GM18505 (cell line): ENCODE data around the gene CGB2.

Experiments used
- ATAC-seq: cut with Tn5 transposase; IDR thresholded peaks from one replicate; pipeline ENCODE4 v1.9.1; 2021; ENCODE audit not compliant: unreplicated experiment
- POLR2A ChIP-seq: IDR thresholded peaks from 4 replicates; pipeline ENCODE4 v1.6.1; 2011; ENCODE audit warnings: borderline replicate concordance; ENCODE audit not compliant: insufficient read depth, insufficient read length; ENCODE audit errors: extremely low read depth

Gene CGB2

GRCh38 chr19:48997972-48998371 is 33.7 kb upstream of the CGB2 start:
- no peak for ATAC-seq
- TF ChIP-seq POLR2A = no peak

DNA sequence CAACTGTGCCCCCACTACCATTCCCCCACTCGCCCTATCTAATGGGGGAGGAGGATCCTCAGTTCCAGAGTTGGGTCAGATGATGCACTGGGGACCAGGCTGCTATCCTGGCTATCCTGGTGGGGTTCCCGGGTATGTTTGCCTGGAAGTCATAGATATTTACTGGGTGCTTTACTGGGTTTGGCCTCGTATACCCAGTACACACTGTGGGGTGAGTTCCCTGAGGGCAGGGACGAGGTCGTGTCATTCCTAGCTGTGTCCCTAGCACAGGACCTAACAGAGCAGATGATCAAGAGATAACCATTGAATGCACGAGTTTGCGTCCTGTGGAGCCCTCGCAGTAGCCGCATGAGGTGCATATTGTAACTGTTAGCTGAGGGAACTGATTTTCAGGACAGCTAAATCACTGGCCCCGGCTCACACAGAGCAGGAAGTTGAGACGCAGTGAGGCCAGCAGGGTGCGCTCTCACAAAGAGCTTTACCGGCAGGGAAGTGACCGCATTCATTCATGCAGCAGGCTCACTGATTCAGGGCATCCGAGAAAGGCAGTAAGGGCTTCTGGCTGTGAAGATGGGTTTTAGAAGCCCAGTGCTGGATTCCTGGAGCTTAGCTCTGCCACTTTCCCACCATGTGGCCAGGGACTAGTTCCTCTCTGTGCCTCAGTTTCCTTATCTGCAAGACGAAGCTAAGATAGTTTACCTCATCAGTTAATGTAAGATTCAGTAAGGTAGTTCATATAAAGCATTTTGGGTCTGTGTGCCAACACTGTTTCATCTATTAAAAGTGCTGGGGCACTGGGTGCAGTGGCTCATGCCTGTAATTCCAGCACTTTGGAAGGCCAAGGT is 32.0 kb upstream of the CGB2 start:
- TF ChIP-seq POLR2A = no peak
- ATAC-seq = no peak

DNA sequence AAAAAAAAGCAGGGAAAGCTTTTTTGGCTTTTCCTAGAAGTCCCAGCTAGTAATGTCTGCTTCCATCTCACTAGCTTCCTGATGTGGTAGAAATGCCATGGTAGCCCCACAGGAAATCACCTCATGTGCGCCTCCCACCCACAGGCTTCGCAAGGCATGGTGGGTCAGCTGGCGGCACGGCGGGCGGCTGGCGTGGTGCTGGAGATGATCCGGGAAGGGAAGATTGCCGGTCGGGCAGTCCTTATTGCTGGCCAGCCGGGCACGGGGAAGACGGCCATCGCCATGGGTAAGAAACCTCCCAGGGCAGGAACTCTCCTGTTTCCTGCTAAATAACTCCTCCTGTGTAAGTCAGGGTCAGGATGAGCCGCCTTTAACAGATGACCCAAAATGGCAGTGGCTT is 27.6 kb upstream of the CGB2 start:
- ATAC-seq = no peak
- TF ChIP-seq POLR2A = no peak

DNA sequence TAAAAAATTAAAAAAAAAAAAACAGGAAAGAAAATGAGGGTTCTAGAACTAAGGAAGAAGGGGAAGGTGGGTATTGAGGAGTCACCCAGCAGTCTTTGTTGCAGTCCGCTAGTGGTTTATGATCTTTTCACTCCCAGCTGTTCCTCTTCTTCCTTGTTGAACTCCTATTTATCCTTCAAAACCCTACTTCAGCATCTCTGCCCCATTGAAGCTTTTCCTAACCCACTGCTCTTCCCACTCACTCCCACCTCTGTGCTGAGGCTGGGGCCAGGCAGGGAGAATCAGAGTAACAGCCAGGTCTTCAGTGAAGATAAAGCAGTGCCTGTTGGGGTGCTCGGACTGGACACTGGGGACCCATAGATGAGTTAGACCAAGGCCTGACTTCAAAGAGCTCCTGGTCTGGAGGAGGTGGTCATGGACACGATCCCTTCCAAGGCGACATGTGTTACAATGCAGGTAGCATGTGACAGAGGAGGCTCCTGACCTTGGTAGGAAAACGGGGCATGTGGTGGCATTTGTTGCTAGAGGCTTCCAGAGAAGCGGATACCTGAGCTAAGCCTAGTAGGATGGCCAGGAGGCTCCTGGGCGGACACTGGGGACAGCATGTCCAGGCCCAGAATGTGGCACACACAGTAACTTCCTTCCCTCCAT is 26.6 kb upstream of the CGB2 start:
- no peak for ATAC-seq

DNA sequence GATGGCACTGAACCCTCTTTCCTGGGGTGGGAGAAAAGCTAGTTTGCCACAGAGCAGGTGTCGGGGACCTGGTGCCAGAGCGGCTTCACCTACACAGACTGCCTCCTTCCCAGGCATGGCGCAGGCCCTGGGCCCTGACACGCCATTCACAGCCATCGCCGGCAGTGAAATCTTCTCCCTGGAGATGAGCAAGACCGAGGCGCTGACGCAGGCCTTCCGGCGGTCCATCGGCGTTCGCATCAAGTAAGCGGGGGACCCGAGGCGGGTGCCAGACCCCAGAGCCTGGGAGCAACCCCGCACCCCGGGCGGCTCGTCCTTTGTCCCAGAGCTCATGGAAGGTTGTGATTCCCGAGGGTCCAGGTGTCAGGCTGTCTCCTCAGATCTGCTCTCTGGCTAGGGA is 24.8 kb upstream of the CGB2 start:
- TF ChIP-seq POLR2A = no peak

More for the DNA sequence above, 26.6 kb upstream of the CGB2 start:
- TF ChIP-seq POLR2A = no peak

GRCh38 chr19:49009828-49010227 is 21.9 kb upstream of the CGB2 start:
- TF ChIP-seq POLR2A = no peak
- ATAC-seq = no peak

More for the DNA sequence above, 24.8 kb upstream of the CGB2 start:
- no peak for ATAC-seq

DNA sequence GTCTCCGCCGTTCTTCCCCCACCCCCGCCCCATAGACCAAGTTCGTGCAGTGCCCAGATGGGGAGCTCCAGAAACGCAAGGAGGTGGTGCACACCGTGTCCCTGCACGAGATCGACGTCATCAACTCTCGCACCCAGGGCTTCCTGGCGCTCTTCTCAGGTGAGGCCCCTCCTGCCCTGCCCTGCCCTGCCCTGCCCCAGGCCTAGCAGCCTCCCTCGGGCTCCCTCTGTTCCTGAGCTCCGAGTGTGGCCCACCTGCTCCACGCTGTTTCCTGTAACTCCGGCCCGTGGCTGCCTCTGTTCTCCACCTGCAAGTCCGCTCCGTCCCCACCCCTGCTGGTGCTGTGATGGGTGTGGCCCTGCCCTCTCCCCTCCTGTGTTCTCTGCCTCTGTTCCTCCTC is 21.2 kb upstream of the CGB2 start:
- ATAC-seq = no peak
- no peak for TF ChIP-seq POLR2A

DNA sequence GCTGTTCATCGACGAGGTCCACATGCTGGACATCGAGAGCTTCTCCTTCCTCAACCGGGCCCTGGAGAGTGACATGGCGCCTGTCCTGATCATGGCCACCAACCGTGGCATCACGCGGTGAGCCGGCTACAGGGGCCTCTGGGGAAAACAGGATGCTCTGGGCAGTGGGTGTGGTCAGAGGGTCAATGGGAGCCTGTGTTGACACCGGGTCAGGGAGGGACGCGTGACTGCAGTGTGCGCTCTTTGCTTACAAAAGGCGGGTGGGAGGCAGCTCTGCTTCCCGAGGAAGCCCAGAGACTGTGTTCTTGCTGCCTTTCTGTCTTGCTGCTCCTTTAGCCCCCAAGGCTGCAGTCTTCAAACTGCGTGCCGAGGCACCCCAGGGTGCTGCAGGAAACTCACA is 20.5 kb upstream of the CGB2 start:
- no peak for TF ChIP-seq POLR2A
- ATAC-seq = no peak

- ATAC-seq = no peak
- TF ChIP-seq POLR2A = no peak
These were observed 17.4 kb upstream of the CGB2 start for GRCh38 chr19:49014123-49014869.

DNA sequence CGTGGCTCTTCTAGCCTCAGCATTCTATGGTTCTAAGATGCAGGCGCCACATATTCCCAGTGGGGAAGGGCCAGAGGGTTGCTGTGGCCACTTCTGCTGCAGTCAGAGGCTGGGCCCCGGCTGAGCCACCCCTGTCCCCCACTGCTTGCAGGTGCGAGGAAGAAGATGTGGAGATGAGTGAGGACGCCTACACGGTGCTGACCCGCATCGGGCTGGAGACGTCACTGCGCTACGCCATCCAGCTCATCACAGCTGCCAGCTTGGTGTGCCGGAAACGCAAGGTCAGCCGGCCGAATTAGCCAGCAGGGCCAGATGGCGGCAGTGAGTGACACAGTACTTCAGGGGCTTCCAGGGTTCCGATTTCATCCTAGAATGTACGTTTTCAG is 16.8 kb upstream of the CGB2 start:
- ATAC-seq = no peak

DNA sequence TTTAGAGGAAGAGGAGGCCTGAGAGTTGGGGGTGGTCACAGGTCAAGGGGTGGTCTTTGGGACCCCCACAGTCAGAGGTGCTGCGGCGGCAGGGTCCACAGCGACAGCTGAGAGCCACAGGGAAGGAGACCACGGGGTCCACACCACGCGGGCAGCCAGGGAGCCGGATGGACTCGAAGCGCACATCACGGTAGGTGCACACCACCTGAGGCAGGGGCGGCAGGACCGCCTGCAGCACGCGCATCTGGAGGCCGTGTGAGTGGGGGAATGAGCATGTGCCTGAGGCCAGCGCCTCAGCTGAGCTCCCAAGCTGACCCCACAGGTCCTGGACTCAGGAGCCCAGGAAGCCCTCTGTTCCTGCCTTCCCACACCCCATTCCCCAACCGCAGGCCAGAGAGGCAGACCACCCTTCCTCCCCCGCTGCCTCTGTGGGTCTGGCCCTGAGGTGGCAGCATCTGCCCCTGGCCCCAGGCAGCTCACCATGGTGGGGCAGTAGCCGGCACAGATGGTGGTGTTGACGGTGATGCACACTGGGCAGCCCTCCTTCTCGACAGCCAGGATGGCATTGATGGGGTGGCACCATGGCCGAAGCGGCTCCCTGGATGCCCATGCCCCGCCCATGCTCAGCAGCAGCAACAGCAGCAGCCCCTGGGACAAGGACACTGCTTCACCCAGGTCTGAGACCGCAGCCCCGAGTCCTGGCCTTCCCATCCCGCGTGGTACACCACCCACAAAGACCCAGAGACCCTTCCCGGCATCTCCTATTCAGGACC is 15.4 kb upstream of the CGB2 start:
- TF ChIP-seq POLR2A = no peak
- ATAC-seq = no peak

More for the DNA sequence above, 16.8 kb upstream of the CGB2 start:
- TF ChIP-seq POLR2A = no peak

- ATAC-seq = no peak
- TF ChIP-seq POLR2A = no peak
These were observed 14.5 kb upstream of the CGB2 start, which contains the start of gene LHB for GRCh38 chr19:49017041-49017665. Gene LHB, minus strand, starts transcription at chr19:49017091. Its CDS starts 10 bp downstream, at chr19:49017081.
